Transverse colon (tissue), 4 donors: ENCODE data around the gene SGCA.

Experiments used
- EP300 ChIP-seq: sonication (generic); formaldehyde crosslinking; IDR thresholded peaks from one replicate; pipeline ENCODE4 v1.6.1; 2017; ENCODE audit warnings: antibody characterized with exemption, low read depth
- POLR2A ChIP-seq: fragments of 450-650 bp; IDR thresholded peaks from one replicate; pipeline ENCODE4 v1.6.1; 2016; ENCODE audit warnings: antibody characterized with exemption, mild to moderate bottlenecking, moderate library complexity
- POLR2AphosphoS5 ChIP-seq, 3 donors: sonication (generic); formaldehyde crosslinking; IDR thresholded peaks; one replicate each; pipeline ENCODE4 v1.6.1; 2016; ENCODE audit warnings: antibody characterized with exemption in 3 of 3
- TF ChIP-seq, protein P1 (sequence below), 5 experiments: fragments of 200-600 bp in 3 of 5; fragments of 450-650 bp in 2 of 5; sonication (generic) in 3 of 5; IDR thresholded peaks; 1 replicate in 2 of 5; 2 replicates in 3 of 5; pipeline ENCODE4 v1.5.1; 2016 to 2017; ENCODE audit warnings: antibody characterized with exemption in 5 of 5, inconsistent platforms in 3 of 5, mild to moderate bottlenecking in 2 of 5, moderate library complexity in 1 of 5

GRCh38 chr17:50170662-50171370 lies 5.0 kb downstream of the SGCA start:
- TF ChIP-seq EP300 (no peak), POLR2A (no peak), POLR2AphosphoS5 (IDR thresholded peaks at IDR 0.05) (no peak)
- TF ChIP-seq, protein P1, sequence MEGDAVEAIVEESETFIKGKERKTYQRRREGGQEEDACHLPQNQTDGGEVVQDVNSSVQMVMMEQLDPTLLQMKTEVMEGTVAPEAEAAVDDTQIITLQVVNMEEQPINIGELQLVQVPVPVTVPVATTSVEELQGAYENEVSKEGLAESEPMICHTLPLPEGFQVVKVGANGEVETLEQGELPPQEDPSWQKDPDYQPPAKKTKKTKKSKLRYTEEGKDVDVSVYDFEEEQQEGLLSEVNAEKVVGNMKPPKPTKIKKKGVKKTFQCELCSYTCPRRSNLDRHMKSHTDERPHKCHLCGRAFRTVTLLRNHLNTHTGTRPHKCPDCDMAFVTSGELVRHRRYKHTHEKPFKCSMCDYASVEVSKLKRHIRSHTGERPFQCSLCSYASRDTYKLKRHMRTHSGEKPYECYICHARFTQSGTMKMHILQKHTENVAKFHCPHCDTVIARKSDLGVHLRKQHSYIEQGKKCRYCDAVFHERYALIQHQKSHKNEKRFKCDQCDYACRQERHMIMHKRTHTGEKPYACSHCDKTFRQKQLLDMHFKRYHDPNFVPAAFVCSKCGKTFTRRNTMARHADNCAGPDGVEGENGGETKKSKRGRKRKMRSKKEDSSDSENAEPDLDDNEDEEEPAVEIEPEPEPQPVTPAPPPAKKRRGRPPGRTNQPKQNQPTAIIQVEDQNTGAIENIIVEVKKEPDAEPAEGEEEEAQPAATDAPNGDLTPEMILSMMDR (IDR thresholded peaks at IDR 0.05), result no peak
